ENCODE measurements around the gene PSAT1.

- no peak for TF ChIP-seq POLR2AphosphoS5 (IDR thresholded peaks at IDR 0.05; ENCODE audit: low read depth, low read length)
- no peak for TF ChIP-seq REST (IDR thresholded peaks at IDR 0.05; ENCODE audit: insufficient read depth in 1 of 2, low read depth in 2 of 2, low read length in 2 of 2)
- TF ChIP-seq TAF1 (IDR thresholded peaks at IDR 0.05; ENCODE audit: borderline replicate concordance, insufficient read depth, low read length): no peak
- TF ChIP-seq SIN3A (IDR thresholded peaks at IDR 0.05; ENCODE audit: borderline replicate concordance, insufficient read depth, low read length): no peak
- no peak for TF ChIP-seq FOXP2 (optimal IDR thresholded peaks at IDR 0.05; ENCODE audit: borderline replicate concordance, extremely low read depth, extremely low read length, insufficient read depth)
These were observed 29.0 kb upstream of the PSAT1 start for GRCh38 chr9:78267889-78268288.
